ENCODE measurements around the gene GABARAPL2.

- TF ChIP-seq CTCF (IDR thresholded peaks at IDR 0.05; ENCODE audit: insufficient read depth, low read length, poor library complexity, severe bottlenecking) (no peak), EZH2phosphoT487 (conservative IDR thresholded peaks at IDR 0.05; ENCODE audit: low read length) (no peak)
Observed at GRCh38 chr16:75550211-75550662, 15.9 kb upstream of the GABARAPL2 start.
